Pancreas (tissue), 10 donors: ENCODE results near the gene NEB. TPM values are rescaled to one million over a fixed set of nuclear protein-coding genes. Genes with fewer than 3 reads are reported as not detected.

Experiments
- ATAC-seq, 4 donors: fragments of 200-7000 bp; cut with Tn5 transposase; one replicate each; pipeline versions ENCODE4 v1.8.0 to v1.9.1; 2020; ENCODE audit warnings: mild to moderate bottlenecking in 4 of 4, moderate library complexity in 4 of 4
- DNase-seq, 6 donors: peaks; one replicate each; pipeline ENCODE4 v3.0.0-alpha.2; 2020
- FAIRE-seq: peaks from 2 replicates; lab custom pipeline; 2012; peaks lifted over from hg19 to GRCh38; lab: Jason Lieb, UNC
- H3K27ac ChIP-seq, 4 donors: fragments of 200-600 bp; sonication (generic); 1 replicate in 3 of 4; 2 replicates in 1 of 4; pipeline versions ENCODE4 v1.5.0 to v1.8.0; 2020
- H3K27me3 ChIP-seq, 4 donors: fragments of 200-600 bp; one replicate each; pipeline ENCODE4 v1.8.0; 2021
- H3K36me3 ChIP-seq, 3 donors: fragments of 200-600 bp; sonication (generic) in 1 of 3; one replicate each; pipeline versions ENCODE4 v1.5.0 to v1.8.0; 2020 to 2021
- H3K4me1 ChIP-seq, 3 donors: fragments of 200-600 bp; one replicate each; pipeline ENCODE4 v1.8.0; 2021
- H3K4me3 ChIP-seq, 4 donors: fragments of 200-600 bp; sonication (generic) in 2 of 4; one replicate each; pipeline versions ENCODE4 v1.5.0 to v1.8.0; 2020 to 2021
- H3K9me3 ChIP-seq, 4 donors: fragments of 200-600 bp; one replicate each; pipeline ENCODE4 v1.8.0; 2021
- CTCF ChIP-seq, 4 donors: fragments of 200-600 bp; sonication (generic) in 3 of 4; IDR thresholded peaks; one replicate each; pipeline versions ENCODE4 v1.5.0 to v1.8.0; 2021; ENCODE audit warnings: antibody characterized with exemption in 4 of 4
- WGBS, 2 donors: extraction: QIAGEN DNeasy Blood & Tissue Kit; methylation state at CpG; one replicate each; pipeline ENCODE4 v1.1.7; 2013; 5-methylcytosine and 5-hydroxymethylcytosine counted together
- intact Hi-C, 3 donors: fragments of 100-400 bp; cut with DNase I; formaldehyde crosslinking; loops; one replicate each; pipeline versions ENCODE4 v1.11.1 to v1.14.2; 2022
- polyA plus RNA-seq, 2 donors: library from polyadenylated mRNA; stranded (reverse); fragments of 200-250 nt; gene quantifications; one replicate each; pipeline ENCODE4 v1.2.3, GENCODE V29; 2013
- total RNA-seq, 6 donors: library from RNA; stranded (reverse); fragmentation: NEBNext Ultra II Directional in 4 of 6; extraction: Animal tissue kit (Norgen Biotek cat#: 25700) in 4 of 6; gene quantifications; one replicate each; pipeline versions ENCODE4 v1.2.1 to v1.2.4, GENCODE V29; 2021 to 2023
- donor health status: healthy with polysubstance abuse.
- donor health status: DM: no; HTN: no; CAD: no; lungs with moderate emphysema.
- donor health status: DM: no; HTN: no; CAD: no.
- donor health status: control.
- donor health status: control.
- donor health status: Bipolar disorder and iron deficiency.
- donor health status: DM: yes; HTN: yes; CAD: no.
- donor health status: DM: no; HTN: no; CAD: no.
- donor health status: DM: no; HTN: no; CAD: no.
- donor health status: DM: yes; HTN: yes; CAD: no.

The NEB gene
- total and polyA plus RNA-seq, 8 donors: 0.58 to 2.5 (median 0.80) TPM

DNA sequence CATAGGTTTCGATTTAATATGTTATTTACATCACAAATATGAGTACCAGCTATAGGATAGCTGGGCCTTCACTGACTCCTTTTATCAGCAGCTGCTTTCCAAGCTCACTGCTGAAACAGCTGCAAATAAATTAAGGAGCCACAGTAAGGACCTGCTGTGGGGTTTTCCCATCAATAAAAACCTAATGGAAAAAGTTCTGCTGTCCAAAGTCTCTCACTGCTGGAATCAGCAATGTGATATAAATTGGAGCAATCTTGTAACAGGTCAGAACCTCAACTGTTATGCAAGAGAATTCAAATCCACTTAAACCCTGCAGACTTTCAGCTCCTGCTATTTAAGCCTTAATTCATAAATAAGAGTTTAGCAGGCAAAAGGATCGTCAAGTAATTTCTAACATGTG is 61.3 kb downstream of the NEB start:
- H3K27me3 ChIP-seq: no peaks in the 10 kb centered on the region
- H3K4me1 ChIP-seq: no peaks in the 10 kb centered on the region
- intact Hi-C loops: no loop called here
- DNase-seq (no peak), ATAC-seq (no peak), FAIRE-seq (no peak)
- no peak overlapping the region for H3K4me3 ChIP-seq
- H3K9me3 ChIP-seq: no peaks in the 10 kb centered on the region
- no peaks in the 10 kb centered on the region for H3K36me3 ChIP-seq
- TF ChIP-seq CTCF (IDR thresholded peaks at IDR 0.05): no peak
- H3K27ac ChIP-seq: no peak overlapping the region
- WGBS, 2 donors: 80 to 91% methylated on average over 2 of the region's 2 CpGs

GRCh38 chr2:151672277-151672676 is 62.0 kb downstream of the NEB start:
- 83 to 88% methylated on average over 5 of the region's 5 CpGs for WGBS, 2 donors
- intact Hi-C loops: no loop called here
- FAIRE-seq (no peak), ATAC-seq (no peak), DNase-seq (no peak)
- Histone ChIP-seq H3K9me3 (no peaks in the 10 kb centered on the region), H3K27me3 (no peaks in the 10 kb centered on the region), H3K27ac (no peak overlapping the region), H3K36me3 (no peaks in the 10 kb centered on the region), H3K4me3 (no peak overlapping the region), H3K4me1 (no peaks in the 10 kb centered on the region)
- no peak for TF ChIP-seq CTCF (IDR thresholded peaks at IDR 0.05)

GRCh38 chr2:151670846-151671597 is 63.3 kb downstream of the NEB start:
- no peak for TF ChIP-seq CTCF (IDR thresholded peaks at IDR 0.05)
- WGBS, 2 donors: 91% methylated on average over 9 of the region's 9 CpGs
- no peak for FAIRE-seq
- DNase-seq: no peak
- no peak for ATAC-seq
- no peaks in the 10 kb centered on the region for H3K27me3 ChIP-seq
- H3K36me3 ChIP-seq: no peaks in the 10 kb centered on the region
- H3K9me3 ChIP-seq: no peaks in the 10 kb centered on the region
- no peak overlapping the region for H3K4me3 ChIP-seq
- intact Hi-C loops: no loop called here
- H3K4me1 ChIP-seq: no peaks in the 10 kb centered on the region
- H3K27ac ChIP-seq: no peak overlapping the region

DNA sequence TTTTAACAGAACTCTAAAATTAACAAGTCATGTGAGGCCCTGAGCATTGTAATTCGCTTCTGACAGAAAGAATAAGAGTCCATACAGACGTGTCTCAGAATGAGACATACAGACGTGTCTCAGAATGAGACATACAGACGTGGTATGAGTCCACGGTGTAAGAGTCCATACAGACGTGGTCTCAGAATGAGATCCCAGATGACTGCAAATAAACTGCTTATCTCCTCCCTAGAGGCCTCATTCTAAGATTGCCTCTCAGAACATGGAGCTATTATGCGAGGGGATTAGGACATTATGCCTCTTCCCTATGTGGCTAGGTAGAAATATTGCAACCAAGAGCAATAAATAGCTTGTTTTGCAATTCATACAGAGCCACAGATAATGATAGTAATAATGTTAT is 63.9 kb downstream of the NEB start:
- no peak for ATAC-seq
- Histone ChIP-seq H3K4me1 (no peaks in the 10 kb centered on the region), H3K4me3 (no peak overlapping the region), H3K9me3 (no peaks in the 10 kb centered on the region), H3K36me3 (no peaks in the 10 kb centered on the region), H3K27me3 (no peaks in the 10 kb centered on the region), H3K27ac (no peak overlapping the region)
- TF ChIP-seq CTCF (IDR thresholded peaks at IDR 0.05): no peak
- DNase-seq: no peak
- WGBS, 2 donors: 76 to 85% methylated on average over 7 of the region's 7 CpGs
- FAIRE-seq: no peak
- intact Hi-C loops: no loop called here

- no peak for TF ChIP-seq CTCF (IDR thresholded peaks at IDR 0.05)
- DNase-seq: no peak
- Histone ChIP-seq H3K36me3 (no peaks in the 10 kb centered on the region), H3K9me3 (no peaks in the 10 kb centered on the region), H3K4me1 (no peaks in the 10 kb centered on the region), H3K27ac (no peak overlapping the region), H3K4me3 (no peak overlapping the region), H3K27me3 (no peaks in the 10 kb centered on the region)
- ATAC-seq: no peak
- WGBS, 2 donors: 52 to 57% methylated on average over 6 of the region's 6 CpGs
- FAIRE-seq: no peak
- intact Hi-C loops: no loop called here
These were observed 64.6 kb downstream of the NEB start for GRCh38 chr2:151669585-151670081.
